H1 (cell line): ENCODE data around the gene NLK.

ENCODE experiments used
- ATF3 ChIP-seq: IDR thresholded peaks from 2 replicates; pipeline ENCODE4 v1.6.1; 2011; ENCODE audit warnings: low read depth, mild to moderate bottlenecking, low read length; ENCODE audit not compliant: insufficient read depth
- BRCA1 ChIP-seq: IDR thresholded peaks from 2 replicates; pipeline ENCODE4 v1.6.1; 2012; ENCODE audit warnings: low read depth, low read length, improper control_type of control experiment
- CREB1 ChIP-seq: IDR thresholded peaks from 2 replicates; pipeline ENCODE4 v1.6.1; 2012; ENCODE audit warnings: inconsistent platforms
- CTCF ChIP-seq, 3 experiments: IDR thresholded peaks; 1 replicate in 2 of 3; 2 replicates in 1 of 3; pipeline versions ENCODE4 v1.5.1 to v1.6.1; 2011; ENCODE audit warnings: low read length in 3 of 3, mild to moderate bottlenecking in 3 of 3, inconsistent platforms in 2 of 3, low read depth in 1 of 3, moderate library complexity in 1 of 3; ENCODE audit not compliant: insufficient read depth in 1 of 3; ENCODE audit errors: control extremely low read depth in 1 of 3
- EP300 ChIP-seq, 2 experiments: IDR thresholded peaks; 1 replicate in 1 of 2; 2 replicates in 1 of 2; pipeline ENCODE4 v1.6.1; 2011 to 2012; ENCODE audit warnings: low read depth in 2 of 2, low read length in 2 of 2, mild to moderate bottlenecking in 2 of 2, borderline replicate concordance in 1 of 2, inconsistent platforms in 1 of 2, moderate library complexity in 1 of 2
- EZH2 ChIP-seq: fragments of 200-600 bp; sonication (generic); IDR thresholded peaks from 2 replicates; pipeline ENCODE4 v1.7.1; 2012; ENCODE audit warnings: low read depth, mild to moderate bottlenecking, moderate library complexity, low read length, inconsistent platforms; ENCODE audit not compliant: severe bottlenecking
- GABPA ChIP-seq: IDR thresholded peaks from 2 replicates; pipeline ENCODE4 v1.6.1; 2011; ENCODE audit warnings: mild to moderate bottlenecking, low read length, moderate library complexity, borderline replicate concordance; ENCODE audit not compliant: insufficient read depth
- KDM5A ChIP-seq: fragments of 200-600 bp; IDR thresholded peaks from 2 replicates; pipeline ENCODE4 v1.7.1; 2012; ENCODE audit warnings: mild to moderate bottlenecking, low read length, inconsistent platforms, mixed read lengths
- POLR2AphosphoS5 ChIP-seq: IDR thresholded peaks from 2 replicates; pipeline ENCODE4 v1.6.1; 2011; ENCODE audit warnings: low read depth, low read length
- RAD21 ChIP-seq, 2 experiments: IDR thresholded peaks in 1 of 2; conservative IDR thresholded peaks in 1 of 2; 2 replicates each; pipeline ENCODE4 v1.6.1; 2011; ENCODE audit warnings: low read depth in 2 of 2, low read length in 2 of 2, improper control_type of control experiment in 1 of 2, inconsistent platforms in 1 of 2, mild to moderate bottlenecking in 1 of 2, moderate library complexity in 1 of 2
- SAP30 ChIP-seq: fragments of 300-600 bp; sonication (generic); IDR thresholded peaks from 2 replicates; pipeline ENCODE4 v1.7.1; 2012; ENCODE audit warnings: low read length, moderate library complexity, mild to moderate bottlenecking, inconsistent platforms; ENCODE audit not compliant: insufficient read depth, insufficient replicate concordance
- SP1 ChIP-seq: IDR thresholded peaks from 2 replicates; pipeline ENCODE4 v1.6.1; 2011; ENCODE audit warnings: low read depth, low read length
- YY1 ChIP-seq: IDR thresholded peaks from 2 replicates; pipeline ENCODE4 v1.6.1; 2011; ENCODE audit warnings: low read depth, mild to moderate bottlenecking, low read length

DNA sequence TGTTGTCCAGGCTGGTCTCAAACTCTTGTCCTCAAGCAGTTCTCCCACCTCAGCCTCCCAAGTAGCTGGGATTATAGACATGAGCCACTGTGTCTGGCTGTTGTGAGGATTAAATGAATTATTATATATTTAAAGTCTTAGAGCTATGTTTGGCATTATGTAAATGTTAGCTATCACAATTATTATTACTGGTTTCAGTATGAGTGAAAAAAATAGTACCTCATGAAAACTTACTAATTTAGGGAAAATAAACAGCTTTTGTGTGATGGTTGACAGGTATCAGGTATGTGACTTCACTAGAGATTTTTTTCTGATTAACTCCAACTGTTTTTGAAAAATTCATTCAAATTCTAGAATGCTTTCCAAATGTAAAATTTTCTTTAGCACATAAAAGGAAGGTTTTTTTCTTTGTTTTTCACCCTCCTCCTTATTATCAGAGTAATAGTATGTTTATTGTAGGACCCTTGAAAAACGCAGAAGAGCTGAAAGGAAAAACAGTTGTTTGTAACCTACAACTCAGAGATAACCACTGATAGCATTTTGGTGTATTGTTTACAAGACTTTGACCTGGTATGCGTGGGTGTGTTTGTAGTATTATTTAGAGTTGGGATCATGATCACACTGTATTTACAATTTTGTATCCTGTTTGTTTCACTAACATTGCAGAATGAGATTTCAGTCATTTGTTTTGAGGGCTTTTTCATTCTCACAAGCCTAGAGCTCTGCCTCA lies 13.2 kb downstream of the NLK start:
- TF ChIP-seq CTCF (IDR thresholded peaks at IDR 0.05; ENCODE audit: control extremely low read depth in 1 of 3, insufficient read depth in 1 of 3, low read depth in 1 of 3, low read length in 3 of 3) (no peak), EP300 (IDR thresholded peaks at IDR 0.05; ENCODE audit: borderline replicate concordance in 1 of 2, low read depth in 2 of 2, low read length in 2 of 2) (no peak), CREB1 (no peak), SP1 (no peak), ATF3 (no peak), GABPA (no peak), RAD21 (IDR thresholded peaks at IDR 0.05 in 1 of 2, conservative IDR thresholded peaks at IDR 0.05 in 1 of 2; ENCODE audit: low read depth in 2 of 2, low read length in 2 of 2) (no peak), YY1 (no peak), POLR2AphosphoS5 (no peak), BRCA1 (no peak), SAP30 (no peak), EZH2 (no peak), KDM5A (no peak)
